Chondrocyte (in vitro differentiated cells): Measurements from ENCODE around the gene CMTM3. TPM values are rescaled to one million over a fixed set of nuclear protein-coding genes. Genes with fewer than 3 reads are reported as not detected.

Experiments used
- DNase-seq: peaks from one replicate; pipeline ENCODE4 v3.0.0; 2021; ENCODE audit warnings: mixed read lengths, low spot score
- H3K27ac Mint-ChIP-seq: one replicate; pipeline ENCODE4 v1.8.0; 2021; ENCODE audit warnings: mild to moderate bottlenecking, moderate library complexity, mixed read lengths; ENCODE audit not compliant: unreplicated experiment
- H3K27me3 Mint-ChIP-seq: 2 replicates; pipeline ENCODE4 v1.8.0; 2021; ENCODE audit warnings: low read depth, mixed read lengths
- H3K36me3 Mint-ChIP-seq: 2 replicates; pipeline ENCODE4 v1.8.0; 2021; ENCODE audit warnings: low read depth, mixed read lengths
- H3K4me1 Mint-ChIP-seq: 2 replicates; pipeline ENCODE4 v1.8.0; 2021; ENCODE audit warnings: low read depth, mild to moderate bottlenecking, mixed read lengths
- H3K4me3 Mint-ChIP-seq: one replicate; pipeline ENCODE4 v1.8.0; 2021; ENCODE audit warnings: mild to moderate bottlenecking, moderate library complexity, mixed read lengths; ENCODE audit not compliant: unreplicated experiment
- H3K9me3 Mint-ChIP-seq: 2 replicates; pipeline ENCODE4 v1.8.0; 2021; ENCODE audit warnings: low read depth, mixed read lengths
- CTCF ChIP-seq: fragments of 200-600 bp; sonication (generic); IDR thresholded peaks from 2 replicates; pipeline ENCODE4 v1.5.0; 2021; ENCODE audit warnings: antibody characterized with exemption, mild to moderate bottlenecking, moderate library complexity
- total RNA-seq: library from RNA; stranded (reverse); gene quantifications from 3 replicates; pipeline ENCODE4 v1.2.1, GENCODE V29; 2021

CMTM3 gene
- total RNA-seq, 1 donor from 2014 or later, result 76.5 TPM

- H3K9me3 Mint-ChIP-seq, result no peaks in the 10 kb centered on the region
- H3K36me3 Mint-ChIP-seq, result no peaks in the 10 kb centered on the region
- no peak for TF ChIP-seq CTCF
- no peaks in the 10 kb centered on the region for H3K27me3 Mint-ChIP-seq
- H3K4me1 Mint-ChIP-seq, result peaks cover 16% of the 10 kb centered on the region
- H3K27ac Mint-ChIP-seq, result no peak overlapping the region
- H3K4me3 Mint-ChIP-seq, result no peak overlapping the region
- no peak for DNase-seq
These were observed 18.8 kb upstream of the CMTM3 start for GRCh38 chr16:66585481-66586239.

GRCh38 chr16:66587881-66588600 lies 16.5 kb upstream of the CMTM3 start:
- Mint-ChIP-seq H3K4me1 (no peaks in the 10 kb centered on the region), H3K4me3 (no peak overlapping the region), H3K9me3 (no peaks in the 10 kb centered on the region), H3K27me3 (no peaks in the 10 kb centered on the region), H3K36me3 (no peaks in the 10 kb centered on the region), H3K27ac (no peak overlapping the region)
- DNase-seq, result no peak
- TF ChIP-seq CTCF, result no peak

GRCh38 chr16:66588981-66589713 lies 15.4 kb upstream of the CMTM3 start:
- peaks cover 3% of the 10 kb centered on the region for H3K9me3 Mint-ChIP-seq
- H3K4me3 Mint-ChIP-seq, result no peak overlapping the region
- no peaks in the 10 kb centered on the region for H3K4me1 Mint-ChIP-seq
- DNase-seq, result no peak
- peak; percentile 68 for TF ChIP-seq CTCF
- no peaks in the 10 kb centered on the region for H3K27me3 Mint-ChIP-seq
- H3K36me3 Mint-ChIP-seq, result no peaks in the 10 kb centered on the region
- no peak overlapping the region for H3K27ac Mint-ChIP-seq

GRCh38 chr16:66590322-66590721 lies 14.2 kb upstream of the CMTM3 start:
- Mint-ChIP-seq H3K27me3 (no peaks in the 10 kb centered on the region), H3K4me3 (no peak overlapping the region), H3K36me3 (no peaks in the 10 kb centered on the region), H3K9me3 (peaks cover 3% of the 10 kb centered on the region), H3K4me1 (no peaks in the 10 kb centered on the region), H3K27ac (no peak overlapping the region)
- no peak for TF ChIP-seq CTCF
- no peak for DNase-seq

- H3K9me3 Mint-ChIP-seq, result peaks cover 3% of the 10 kb centered on the region
- no peak for TF ChIP-seq CTCF
- no peak overlapping the region for H3K4me3 Mint-ChIP-seq
- no peak overlapping the region for H3K27ac Mint-ChIP-seq
- no peaks in the 10 kb centered on the region for H3K4me1 Mint-ChIP-seq
- no peaks in the 10 kb centered on the region for H3K27me3 Mint-ChIP-seq
- H3K36me3 Mint-ChIP-seq, result no peaks in the 10 kb centered on the region
- DNase-seq, result no peak
These were observed 13.5 kb upstream of the CMTM3 start for GRCh38 chr16:66591018-66591417.
